Measurements from ENCODE around the gene DCHS2. TPM values are rescaled to one million over a fixed set of nuclear protein-coding genes. Genes with fewer than 3 reads are reported as not detected.

The DCHS2 gene
- total and polyA plus RNA-seq, 10 of the 15 experiments (the other 5 are each of a cell fraction or from before 2014, with no cell fraction given), result 0.01 to 0.31 (median 0.06) TPM; not detected in 3

- Histone ChIP-seq H4K20me1 (ENCODE audit: control insufficient read depth, insufficient read depth) (no peaks in the 10 kb centered on the region), H3K27me3 (replicated peaks in 1 of 2; ENCODE audit: control insufficient read depth in 2 of 2, insufficient read depth in 2 of 2, low read length in 1 of 2) (no peaks in the 10 kb centered on the region), H3K4me3 (no peak overlapping the region), H3K4me1 (ENCODE audit: control insufficient read depth, insufficient read depth, low read length) (peaks cover 3% of the 10 kb centered on the region; the same call in 1 of the 2 replicates), H3K4me2 (ENCODE audit: control insufficient read depth, insufficient read depth) (no peak overlapping the region), H3K27ac (ENCODE audit: control insufficient read depth, insufficient read depth) (no peak overlapping the region), H2AFZ (ENCODE audit: control insufficient read depth, low read depth, low read length) (no peak overlapping the region), H3K9me3 (replicated peaks; ENCODE audit: control insufficient read depth, insufficient read depth, low read length) (no peaks in the 10 kb centered on the region), H3K9ac (ENCODE audit: control insufficient read depth, insufficient read depth, low read length) (no peak overlapping the region), H3K36me3 (ENCODE audit: control insufficient read depth in 2 of 2, insufficient read depth in 2 of 2, low read length in 1 of 2) (no peaks in the 10 kb centered on the region), H3K79me2 (ENCODE audit: control insufficient read depth, insufficient read depth, low read length) (no peaks in the 10 kb centered on the region)
- BruUV-seq (replicated peaks), result no TSS peak
- CTCF ChIA-PET, result interaction anchor here (1.7 kb wide), 1 partner anchor 12 kb away, joined by 4 read pairs; no protein-coding TSS in a partner anchor
- intact Hi-C loops (cut with micrococcal nuclease; ENCODE audit: unreplicated experiment) (loop anchor here (5.0 kb wide), 1 partner anchor 56 kb away; no protein-coding TSS in a partner anchor), in situ Hi-C loops (cut with MboI) (no loop called here)
- RAD21 ChIA-PET (ENCODE audit: unreplicated experiment), result no interaction called here
- FAIRE-seq (no peak), DNase-seq (ENCODE audit: low read depth, low spot score) (no peak), ATAC-seq (no peak)
- TF ChIP-seq, protein P1, sequence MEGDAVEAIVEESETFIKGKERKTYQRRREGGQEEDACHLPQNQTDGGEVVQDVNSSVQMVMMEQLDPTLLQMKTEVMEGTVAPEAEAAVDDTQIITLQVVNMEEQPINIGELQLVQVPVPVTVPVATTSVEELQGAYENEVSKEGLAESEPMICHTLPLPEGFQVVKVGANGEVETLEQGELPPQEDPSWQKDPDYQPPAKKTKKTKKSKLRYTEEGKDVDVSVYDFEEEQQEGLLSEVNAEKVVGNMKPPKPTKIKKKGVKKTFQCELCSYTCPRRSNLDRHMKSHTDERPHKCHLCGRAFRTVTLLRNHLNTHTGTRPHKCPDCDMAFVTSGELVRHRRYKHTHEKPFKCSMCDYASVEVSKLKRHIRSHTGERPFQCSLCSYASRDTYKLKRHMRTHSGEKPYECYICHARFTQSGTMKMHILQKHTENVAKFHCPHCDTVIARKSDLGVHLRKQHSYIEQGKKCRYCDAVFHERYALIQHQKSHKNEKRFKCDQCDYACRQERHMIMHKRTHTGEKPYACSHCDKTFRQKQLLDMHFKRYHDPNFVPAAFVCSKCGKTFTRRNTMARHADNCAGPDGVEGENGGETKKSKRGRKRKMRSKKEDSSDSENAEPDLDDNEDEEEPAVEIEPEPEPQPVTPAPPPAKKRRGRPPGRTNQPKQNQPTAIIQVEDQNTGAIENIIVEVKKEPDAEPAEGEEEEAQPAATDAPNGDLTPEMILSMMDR (IDR thresholded peaks at IDR 0.05 in 2 of 3, conservative IDR thresholded peaks at IDR 0.05 in 1 of 3; ENCODE audit: control insufficient read depth in 2 of 3, extremely low read depth in 1 of 3, insufficient read depth in 1 of 3, low read depth in 3 of 3, low read length in 3 of 3), result no peak
- no peak for TF ChIP-seq NFYA (IDR thresholded peaks at IDR 0.05; ENCODE audit: borderline replicate concordance, low read depth, low read length)
- TF ChIP-seq HDAC6 (IDR thresholded peaks at IDR 0.05; ENCODE audit: unreplicated experiment), result no peak
- no peak for TF ChIP-seq CHD4 (IDR thresholded peaks at IDR 0.05)
- no peak for TF ChIP-seq BCLAF1 (IDR thresholded peaks at IDR 0.05)
- TF ChIP-seq NFIC (IDR thresholded peaks at IDR 0.05; ENCODE audit: low read depth, low read length), result no peak
- no peak for TF ChIP-seq ZNF384 (IDR thresholded peaks at IDR 0.05; ENCODE audit: borderline replicate concordance, low read depth, low read length)
- TF ChIP-seq SMC3 (IDR thresholded peaks at IDR 0.05; ENCODE audit: borderline replicate concordance, low read length), result no peak
- TF ChIP-seq SMARCA5 (IDR thresholded peaks at IDR 0.05), result no peak
- no peak for TF ChIP-seq IKZF1 (conservative IDR thresholded peaks at IDR 0.05)
- SMC1A ChIA-PET (ENCODE audit: uncharacterized antibody, unreplicated experiment), result interaction anchor here (2.4 kb wide), 1 partner anchor 56 kb away, joined by 8 read pairs; no protein-coding TSS in a partner anchor
- 0% methylated on average over 1 of the region's 1 CpG for WGBS (ENCODE audit: insufficient coverage, insufficient replicate concordance, low lambda C conversion rate, missing lambda C conversion rate)
- POLR2A ChIA-PET, result no interaction called here
These were observed 18.7 kb downstream of the DCHS2 start for GRCh38 chr4:154472858-154473257.

All from GM12878 (cell line).